K562 (cell line): ENCODE results near the gene GRIA3. TPM values are rescaled to one million over a fixed set of nuclear protein-coding genes. Genes with fewer than 3 reads are reported as not detected.

ENCODE experiments used
- ATAC-seq: fragments of 200-7000 bp; cut with Tn5 transposase; 3 replicates; pipeline ENCODE4 v1.9.1; 2020; ENCODE audit warnings: moderate library complexity
- BruUV-seq: library from RNA; stranded (reverse); fragments of 400-500 nt; replicated peaks from 2 replicates; lab custom pipeline; 2021; lab: Mats Ljungman, UMichigan
- CTCF ChIA-PET: fragments of 300-600 bp; formaldehyde crosslinking; extraction: SDS; loops from one replicate; lab custom pipeline; 2021; ENCODE audit warnings: low intra/inter-chr PET ratio; lab: Yijun Ruan, JAX
- POLR2A ChIA-PET: fragments of 300-600, 350-650 bp; sonication (Branson Sonifier 250); formaldehyde crosslinking; extraction: SDS; loops from one replicate; lab custom pipeline; 2021; ENCODE audit warnings: antibody characterized with exemption, inconsistent platforms; lab: Yijun Ruan, JAX
- DNase-seq, 4 experiments: peaks; one replicate each; pipeline versions ENCODE4 v3.0.0 to v3.0.0-alpha.2; 2011 to 2018; ENCODE audit warnings: low spot score in 3 of 4, mixed read lengths in 3 of 4; ENCODE audit errors: extremely low read depth in 1 of 4
- FAIRE-seq: peaks from 2 replicates; lab custom pipeline; 2011; peaks lifted over from hg19 to GRCh38; lab: Jason Lieb, UNC
- H2AFZ ChIP-seq: 2 replicates; pipeline ENCODE4 v1.6.0; 2011; ENCODE audit warnings: low read depth, low read length, control low read depth, inconsistent platforms
- H3K27ac ChIP-seq: fragments of 200-600 bp; 3 replicates; pipeline ENCODE4 v1.8.0; 2011; ENCODE audit warnings: low read depth, mild to moderate bottlenecking, control low read depth, inconsistent platforms, low read length, moderate library complexity, mixed read lengths; ENCODE audit errors: extremely low read depth
- H3K27me3 ChIP-seq, 2 experiments: fragments of 300-600 bp in 1 of 2; 2 replicates in 1 of 2; 3 replicates in 1 of 2; pipeline versions ENCODE4 v1.6.0 to v1.8.0; 2011; ENCODE audit warnings: inconsistent platforms in 2 of 2, low read length in 2 of 2, mild to moderate bottlenecking in 1 of 2, mixed read lengths in 1 of 2, moderate library complexity in 1 of 2; ENCODE audit not compliant: control insufficient read depth in 2 of 2, insufficient read depth in 2 of 2
- H3K36me3 ChIP-seq: fragments of 300-600 bp; 3 replicates; pipeline ENCODE4 v1.8.0; 2011; ENCODE audit warnings: mild to moderate bottlenecking, low read length, inconsistent platforms; ENCODE audit not compliant: control insufficient read depth, insufficient read depth
- H3K4me1 ChIP-seq, 2 experiments: fragments of 200-600 bp in 1 of 2; replicated peaks in 1 of 2; 2 replicates in 1 of 2; 3 replicates in 1 of 2; pipeline versions ENCODE4 v1.5.1 to v1.8.0; 2011; ENCODE audit warnings: inconsistent platforms in 2 of 2, low read length in 2 of 2, mild to moderate bottlenecking in 1 of 2, mixed read lengths in 1 of 2, moderate library complexity in 1 of 2; ENCODE audit not compliant: control insufficient read depth in 2 of 2, insufficient read depth in 2 of 2
- H3K4me2 ChIP-seq: 2 replicates; pipeline ENCODE4 v1.6.1; 2011; ENCODE audit warnings: low read length, control low read depth, inconsistent platforms, mixed read lengths; ENCODE audit not compliant: insufficient read depth
- H3K4me3 ChIP-seq: fragments of 200-600 bp; sonication (generic), shearing (Covaris generic); 2 replicates; pipeline ENCODE4 v1.5.1; 2016; ENCODE audit warnings: control low read depth, inconsistent platforms
- H3K79me2 ChIP-seq: fragments of 200-600 bp; 3 replicates; pipeline ENCODE4 v1.8.0; 2011; ENCODE audit warnings: low read length, inconsistent platforms; ENCODE audit not compliant: control insufficient read depth, insufficient read depth
- H3K9ac ChIP-seq, 2 experiments: 2 replicates each; pipeline versions ENCODE4 v1.6.0 to v1.6.1; 2011; ENCODE audit warnings: low read depth in 2 of 2, low read length in 2 of 2, control low read depth in 1 of 2, inconsistent platforms in 1 of 2, mild to moderate bottlenecking in 1 of 2, mixed read lengths in 1 of 2; ENCODE audit not compliant: insufficient read depth in 1 of 2
- H3K9me1 ChIP-seq: one replicate; pipeline ENCODE4 v1.6.0; 2011; ENCODE audit warnings: inconsistent platforms, mild to moderate bottlenecking, low read length, moderate library complexity; ENCODE audit not compliant: control insufficient read depth, insufficient read depth
- H3K9me3 ChIP-seq: replicated peaks from 2 replicates; pipeline ENCODE4 v1.5.1; 2011; ENCODE audit warnings: low read depth, low read length, inconsistent platforms; ENCODE audit not compliant: control insufficient read depth, insufficient read depth
- H4K20me1 ChIP-seq: replicated peaks from 2 replicates; pipeline ENCODE4 v1.6.1; 2011; ENCODE audit warnings: low read length, inconsistent platforms, mixed read lengths; ENCODE audit not compliant: control insufficient read depth, insufficient read depth
- ATF7 ChIP-seq: fragments of 450-650 bp; IDR thresholded peaks from 2 replicates; pipeline ENCODE4 v1.7.1; 2014; ENCODE audit warnings: mild to moderate bottlenecking, moderate library complexity
- CREB1 ChIP-seq, 2 experiments: sonication (generic) in 1 of 2; formaldehyde crosslinking in 1 of 2; IDR thresholded peaks; 2 replicates each; pipeline versions ENCODE4 v1.6.1 to v1.8.0; 2012 to 2022; ENCODE audit warnings: inconsistent platforms in 1 of 2, mild to moderate bottlenecking in 1 of 2, missing genetic modification reagents in 1 of 2, moderate library complexity in 1 of 2
- JUND ChIP-seq, 2 experiments: IDR thresholded peaks; 2 replicates in 1 of 2; 3 replicates in 1 of 2; pipeline ENCODE4 v1.6.1; 2011; ENCODE audit warnings: borderline replicate concordance in 2 of 2, low read depth in 2 of 2, low read length in 2 of 2, improper control_type of control experiment in 1 of 2, missing biosample characterization in 1 of 2, missing genetic modification characterization in 1 of 2, missing genetic modification reagents in 1 of 2
- NFIC ChIP-seq: fragments of 450-650 bp; IDR thresholded peaks from 2 replicates; pipeline ENCODE4 v1.6.1; 2017; ENCODE audit warnings: mild to moderate bottlenecking, inconsistent platforms
- WGBS: fragments of 100-300 bp; shearing (Covaris generic); methylation state at CpG from one replicate; pipeline ENCODE4 v1.1.6; 2016; ENCODE audit warnings: low coverage, mixed read lengths; ENCODE audit not compliant: insufficient coverage; ENCODE audit errors: missing lambda C conversion rate; 5-methylcytosine and 5-hydroxymethylcytosine counted together
- in situ Hi-C: fragments of 300-500 bp; cut with MboI; formaldehyde crosslinking; loops from 4 replicates; pipeline ENCODE4 v1.15.0; 2018; ENCODE audit warnings: inconsistent platforms, mixed read lengths
- intact Hi-C: fragments of 100-400 bp; cut with micrococcal nuclease; formaldehyde crosslinking; loops from 2 replicates; pipeline ENCODE4 v1.14.2; 2022
- polyA plus RNA-seq, 8 experiments: library from polyadenylated mRNA; depleted of rRNA in 4 of 8; stranded (reverse) in 5 of 8; unstranded in 3 of 8; fragments of >200 nt; fragmentation: Nextera tagmentation in 2 of 8; fragmentation: Illumina TruSeq in 1 of 8; extraction: Ambion mirVana in 2 of 8; extraction: Trizol in 1 of 8; gene quantifications; 2 replicates each; pipeline versions ENCODE4 v1.2.1 to v1.2.3, GENCODE V29; 2011 to 2014; ENCODE audit warnings: inconsistent platforms in 1 of 8, missing spikeins in 1 of 8
- total RNA-seq, 7 experiments: library from RNA; depleted of rRNA in 6 of 7; stranded (reverse); fragments of >200 nt in 6 of 7; fragmentation: Illumina TruSeq in 2 of 7; extraction: Trizol in 2 of 7; gene quantifications; 2 replicates each; pipeline versions ENCODE4 v1.2.1 to v1.2.3, GENCODE V29; 2011 to 2021; ENCODE audit warnings: low replicate concordance in 1 of 7
- TF ChIP-seq, protein P1 (sequence below), 3 experiments: IDR thresholded peaks in 2 of 3; conservative IDR thresholded peaks in 1 of 3; 2 replicates each; pipeline ENCODE4 v1.5.1; 2011 to 2012; ENCODE audit warnings: low read length in 3 of 3, mild to moderate bottlenecking in 3 of 3, control low read depth in 2 of 3, improper control_type of control experiment in 1 of 3, inconsistent platforms in 1 of 3, low read depth in 1 of 3, mixed read lengths in 1 of 3, moderate library complexity in 1 of 3; ENCODE audit not compliant: insufficient read depth in 2 of 3
- TF ChIP-seq, protein P2 (sequence below): fragments of 450-650 bp; conservative IDR thresholded peaks from 2 replicates; pipeline ENCODE4 v1.6.1; 2016; ENCODE audit warnings: missing genetic modification characterization, low read depth, mild to moderate bottlenecking, control low read depth, missing compliant biosample characterization

Gene GRIA3
- total and polyA plus RNA-seq, 9 of the 15 experiments (the other 6 are each of a cell fraction or from before 2014, with no cell fraction given): 0.10 TPM; not detected in 8

DNA sequence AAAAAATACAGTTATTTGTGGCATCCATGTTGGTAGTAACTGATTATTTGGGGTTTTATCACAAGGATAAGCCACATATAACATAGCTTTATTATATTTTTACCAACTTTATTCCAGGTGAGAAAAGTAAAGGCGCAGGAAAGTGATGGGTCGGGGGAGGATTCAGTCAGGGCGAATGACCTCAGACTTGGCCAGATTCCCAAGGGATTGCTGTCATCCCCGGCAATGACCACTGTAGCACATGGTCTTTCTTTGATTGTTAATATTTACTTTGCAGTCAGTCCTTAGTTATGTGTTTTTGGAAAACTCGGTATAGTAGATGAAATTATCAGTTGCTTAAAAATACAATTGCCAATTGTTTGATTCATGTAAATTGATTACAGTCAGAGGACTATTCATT is 17.6 kb downstream of the GRIA3 start:
- WGBS: 7% methylated on average over 5 of the region's 5 CpGs
- Histone ChIP-seq H3K27ac (no peak overlapping the region), H3K4me1 (no peaks in the 10 kb centered on the region), H3K9ac (no peak overlapping the region), H3K9me3 (no peaks in the 10 kb centered on the region), H2AFZ (no peak overlapping the region), H3K4me2 (no peak overlapping the region), H4K20me1 (no peaks in the 10 kb centered on the region), H3K4me3 (no peak overlapping the region), H3K27me3 (no peaks in the 10 kb centered on the region), H3K9me1 (no peaks in the 10 kb centered on the region), H3K36me3 (no peaks in the 10 kb centered on the region), H3K79me2 (no peaks in the 10 kb centered on the region)
- intact Hi-C loops (no loop called here), in situ Hi-C loops (no loop called here)
- TF ChIP-seq NFIC: peak; percentile 32; the same call in 1 of the 2 replicates
- TF ChIP-seq JUND (IDR thresholded peaks at IDR 0.05; ENCODE audit: borderline replicate concordance, low read depth, low read length): no peak
- TF ChIP-seq JUND (tag; IDR thresholded peaks at IDR 0.05; ENCODE audit: borderline replicate concordance, low read depth, low read length): peak; percentile 36; the same call in 1 of the 3 replicates
- TF ChIP-seq ATF7: peak; percentile 22; the same call in 1 of the 2 replicates
- no peak for TF ChIP-seq CREB1 (IDR thresholded peaks at IDR 0.05)
- no peak for TF ChIP-seq CREB1 (CRISPR knock-in tag; IDR thresholded peaks at IDR 0.05)
- ChIA-PET POLR2A (no interaction called here), CTCF (no interaction called here)
- BruUV-seq: no TSS peak
- FAIRE-seq (no peak), DNase-seq (no peak), ATAC-seq (no peak)

DNA sequence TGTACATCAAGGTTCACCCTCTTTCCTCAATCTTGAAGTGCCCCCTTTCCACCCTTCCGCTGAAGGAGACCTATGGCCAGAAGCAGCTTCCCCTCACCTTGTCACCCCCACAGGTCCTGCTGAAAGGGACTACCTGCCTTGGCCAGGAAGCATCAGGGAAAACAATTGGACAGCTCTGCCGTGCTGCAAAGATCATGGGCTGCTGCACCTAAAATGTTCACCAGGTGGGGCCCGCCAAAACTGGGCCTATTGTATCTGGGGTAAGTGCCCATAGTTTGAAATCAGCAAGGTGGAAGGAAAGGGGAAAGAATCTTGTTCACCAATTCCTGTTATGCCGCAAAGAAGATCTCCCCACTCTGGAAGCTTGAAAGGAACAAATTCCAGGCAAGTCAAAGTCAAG is 18.4 kb downstream of the GRIA3 start:
- H3K4me1 ChIP-seq: no peaks in the 10 kb centered on the region
- ChIA-PET CTCF (no interaction called here), POLR2A (interaction anchor here (0.6 to 1.4 kb wide), 3 partner anchors 9 to 382 kb away, joined by 3 read pairs; no protein-coding TSS in a partner anchor)
- DNase-seq: no peak
- intact Hi-C loops: no loop called here
- no peak overlapping the region for H3K27ac ChIP-seq
- no peak overlapping the region for H2AFZ ChIP-seq
- no peak overlapping the region for H3K4me2 ChIP-seq
- peak; percentile 51; the same call in 1 of the 3 replicates for ATAC-seq
- BruUV-seq: no TSS peak
- H3K36me3 ChIP-seq: no peaks in the 10 kb centered on the region
- H4K20me1 ChIP-seq: no peaks in the 10 kb centered on the region
- H3K9me3 ChIP-seq: no peaks in the 10 kb centered on the region
- H3K79me2 ChIP-seq: no peaks in the 10 kb centered on the region
- TF ChIP-seq, protein P1, sequence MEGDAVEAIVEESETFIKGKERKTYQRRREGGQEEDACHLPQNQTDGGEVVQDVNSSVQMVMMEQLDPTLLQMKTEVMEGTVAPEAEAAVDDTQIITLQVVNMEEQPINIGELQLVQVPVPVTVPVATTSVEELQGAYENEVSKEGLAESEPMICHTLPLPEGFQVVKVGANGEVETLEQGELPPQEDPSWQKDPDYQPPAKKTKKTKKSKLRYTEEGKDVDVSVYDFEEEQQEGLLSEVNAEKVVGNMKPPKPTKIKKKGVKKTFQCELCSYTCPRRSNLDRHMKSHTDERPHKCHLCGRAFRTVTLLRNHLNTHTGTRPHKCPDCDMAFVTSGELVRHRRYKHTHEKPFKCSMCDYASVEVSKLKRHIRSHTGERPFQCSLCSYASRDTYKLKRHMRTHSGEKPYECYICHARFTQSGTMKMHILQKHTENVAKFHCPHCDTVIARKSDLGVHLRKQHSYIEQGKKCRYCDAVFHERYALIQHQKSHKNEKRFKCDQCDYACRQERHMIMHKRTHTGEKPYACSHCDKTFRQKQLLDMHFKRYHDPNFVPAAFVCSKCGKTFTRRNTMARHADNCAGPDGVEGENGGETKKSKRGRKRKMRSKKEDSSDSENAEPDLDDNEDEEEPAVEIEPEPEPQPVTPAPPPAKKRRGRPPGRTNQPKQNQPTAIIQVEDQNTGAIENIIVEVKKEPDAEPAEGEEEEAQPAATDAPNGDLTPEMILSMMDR (IDR thresholded peaks at IDR 0.05 in 2 of 3, conservative IDR thresholded peaks at IDR 0.05 in 1 of 3; ENCODE audit: insufficient read depth in 2 of 3, low read depth in 1 of 3, low read length in 3 of 3): peak in 1 of 3 experiments; percentile 19; a peak in 1 of 6 replicates
- TF ChIP-seq, protein P2, sequence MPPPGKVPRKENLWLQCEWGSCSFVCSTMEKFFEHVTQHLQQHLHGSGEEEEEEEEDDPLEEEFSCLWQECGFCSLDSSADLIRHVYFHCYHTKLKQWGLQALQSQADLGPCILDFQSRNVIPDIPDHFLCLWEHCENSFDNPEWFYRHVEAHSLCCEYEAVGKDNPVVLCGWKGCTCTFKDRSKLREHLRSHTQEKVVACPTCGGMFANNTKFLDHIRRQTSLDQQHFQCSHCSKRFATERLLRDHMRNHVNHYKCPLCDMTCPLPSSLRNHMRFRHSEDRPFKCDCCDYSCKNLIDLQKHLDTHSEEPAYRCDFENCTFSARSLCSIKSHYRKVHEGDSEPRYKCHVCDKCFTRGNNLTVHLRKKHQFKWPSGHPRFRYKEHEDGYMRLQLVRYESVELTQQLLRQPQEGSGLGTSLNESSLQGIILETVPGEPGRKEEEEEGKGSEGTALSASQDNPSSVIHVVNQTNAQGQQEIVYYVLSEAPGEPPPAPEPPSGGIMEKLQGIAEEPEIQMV (tag): no peak
- no peaks in the 10 kb centered on the region for H3K27me3 ChIP-seq
- H3K4me3 ChIP-seq: no peak overlapping the region
- in situ Hi-C loops: no loop called here
- WGBS: 2% methylated on average over 4 of the region's 4 CpGs
- H3K9me1 ChIP-seq: no peaks in the 10 kb centered on the region
- no peak for FAIRE-seq
- no peak overlapping the region for H3K9ac ChIP-seq
